ENCODE measurements around the gene INO80E.
"Not testable (repeated sequence)": the region's sequence is repeated elsewhere in the genome, so short reads cannot be mapped to it uniquely, and the experiment has no call there.

INO80E gene

DNA sequence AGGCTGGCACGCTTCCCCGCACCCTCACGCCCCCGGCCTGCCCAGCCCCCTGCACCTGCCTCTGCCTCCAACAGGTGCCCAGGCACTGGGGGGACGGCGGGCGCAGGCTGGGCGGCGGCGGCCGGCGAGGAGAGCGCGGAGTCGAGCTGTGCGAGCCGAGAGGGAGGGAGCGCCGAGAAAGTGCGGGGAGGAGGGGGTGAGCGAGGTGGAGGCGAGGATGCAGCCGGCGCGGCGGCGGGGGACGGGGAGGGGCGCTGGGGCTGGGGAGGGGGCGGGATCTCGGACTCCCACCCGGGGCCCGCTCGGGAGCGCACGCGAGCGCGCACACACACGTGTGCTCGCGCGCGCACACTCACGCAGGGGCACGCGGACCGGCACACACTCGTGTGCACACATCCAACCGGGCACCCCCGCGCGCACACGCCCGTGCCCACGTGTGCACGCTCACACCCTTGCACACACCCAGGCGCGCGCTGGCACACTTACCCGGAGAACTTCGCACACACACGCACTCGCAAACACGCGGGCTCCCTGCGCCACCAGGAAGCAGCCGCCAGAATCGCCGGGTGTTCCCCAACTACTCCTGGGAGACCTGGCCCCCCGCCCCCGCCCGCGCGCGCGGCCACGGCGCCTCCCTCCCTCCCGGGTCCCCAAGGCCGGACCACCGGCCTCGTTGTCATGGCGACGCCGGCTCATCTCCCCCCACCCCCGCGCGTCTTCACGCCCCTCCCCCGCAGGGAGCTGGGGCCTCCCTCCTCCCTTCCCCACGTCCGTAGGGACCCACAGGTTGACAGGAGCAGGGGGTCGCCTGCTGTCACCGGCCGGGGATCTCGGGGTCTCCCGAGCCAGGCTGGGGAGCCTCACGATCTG, 15.0 kb downstream of the INO80E start, which contains the start of gene DOC2A:
TSS of gene DOC2A (minus strand) at position 184 of the 870 bp plus-strand sequence. CDS start 805 bp downstream, outside the sequence.
- DNase-seq, result no peak

DNA sequence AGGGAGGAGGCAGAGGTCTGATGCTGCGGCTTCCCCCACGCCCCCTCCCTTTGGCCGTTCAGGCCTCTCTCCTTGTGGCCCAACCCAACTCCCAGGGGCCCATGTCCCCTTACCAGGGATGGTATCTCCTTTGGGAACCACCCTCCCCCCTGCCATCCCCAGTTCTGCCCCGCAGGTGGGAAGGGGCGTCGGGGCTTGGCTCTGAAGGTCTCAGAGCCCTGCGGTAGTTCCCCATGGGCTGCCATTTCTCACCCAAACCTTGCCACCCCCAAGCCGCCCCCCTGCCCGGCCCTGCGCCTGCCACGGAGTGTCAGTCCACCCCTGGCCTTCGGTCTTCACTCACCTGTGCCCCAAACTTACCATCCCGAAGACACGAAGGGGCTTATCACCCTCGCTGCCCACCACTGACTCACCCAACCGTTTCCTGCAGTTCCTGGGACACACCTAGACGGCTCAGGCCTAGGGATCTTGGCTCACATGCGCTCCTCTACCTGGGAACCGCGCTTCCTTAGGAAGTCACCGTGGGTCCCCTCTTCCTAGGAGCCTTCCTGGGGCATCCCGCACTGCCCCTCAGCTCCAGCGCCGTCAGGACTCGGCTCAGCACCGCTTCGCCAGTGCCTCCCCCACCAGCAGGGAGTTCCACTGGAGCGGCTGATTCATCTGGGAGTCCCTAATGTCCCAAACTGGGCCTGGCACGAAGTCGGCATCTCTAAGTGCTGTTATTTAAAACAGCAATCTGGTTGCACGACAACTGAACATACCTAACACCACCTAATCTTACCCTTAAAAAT, 15.9 kb downstream of the INO80E start:
- DNase-seq, result no peak

DNA sequence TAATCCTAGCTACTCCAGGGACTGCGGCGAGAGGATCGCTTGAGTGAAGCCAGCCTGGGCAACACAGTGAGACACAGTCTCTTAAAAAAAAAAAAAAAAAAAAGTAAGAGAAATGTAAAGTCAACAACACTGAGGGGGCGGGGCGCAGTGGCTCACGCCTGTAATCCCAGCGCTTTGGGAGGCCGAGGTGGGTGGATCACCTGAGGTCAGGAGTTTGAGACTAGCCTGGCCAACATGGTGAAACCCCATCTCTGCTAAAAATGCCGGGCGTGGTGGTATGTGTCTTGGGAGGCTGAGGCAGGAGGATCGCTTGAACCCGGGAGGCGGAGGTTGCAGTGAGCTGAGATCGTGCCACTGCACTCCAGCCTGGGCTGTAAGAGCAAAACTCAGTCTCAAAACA, 16.6 kb downstream of the INO80E start:
- not testable (repeated sequence) for DNase-seq

DNA sequence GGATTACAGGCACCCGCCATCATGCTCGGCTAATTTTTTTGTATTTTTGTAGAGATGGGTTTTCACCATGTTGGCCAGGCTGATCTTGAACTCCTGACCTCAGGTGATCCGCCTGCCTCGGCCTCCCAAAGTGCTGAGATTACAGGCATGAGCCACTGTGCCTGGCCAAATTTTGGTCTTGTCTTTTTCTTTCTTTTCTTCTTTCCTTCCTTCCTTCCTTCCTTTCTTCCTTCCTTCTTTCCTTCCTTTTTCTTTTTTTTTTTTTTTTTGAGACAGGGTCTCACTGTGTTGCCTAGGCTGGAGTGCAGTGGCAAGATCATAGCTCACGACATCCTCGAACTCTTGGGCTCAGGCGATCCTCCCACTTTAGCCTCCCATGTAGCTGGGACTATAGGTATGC, 19.4 kb downstream of the INO80E start:
- DNase-seq, result not testable (repeated sequence)

DNA sequence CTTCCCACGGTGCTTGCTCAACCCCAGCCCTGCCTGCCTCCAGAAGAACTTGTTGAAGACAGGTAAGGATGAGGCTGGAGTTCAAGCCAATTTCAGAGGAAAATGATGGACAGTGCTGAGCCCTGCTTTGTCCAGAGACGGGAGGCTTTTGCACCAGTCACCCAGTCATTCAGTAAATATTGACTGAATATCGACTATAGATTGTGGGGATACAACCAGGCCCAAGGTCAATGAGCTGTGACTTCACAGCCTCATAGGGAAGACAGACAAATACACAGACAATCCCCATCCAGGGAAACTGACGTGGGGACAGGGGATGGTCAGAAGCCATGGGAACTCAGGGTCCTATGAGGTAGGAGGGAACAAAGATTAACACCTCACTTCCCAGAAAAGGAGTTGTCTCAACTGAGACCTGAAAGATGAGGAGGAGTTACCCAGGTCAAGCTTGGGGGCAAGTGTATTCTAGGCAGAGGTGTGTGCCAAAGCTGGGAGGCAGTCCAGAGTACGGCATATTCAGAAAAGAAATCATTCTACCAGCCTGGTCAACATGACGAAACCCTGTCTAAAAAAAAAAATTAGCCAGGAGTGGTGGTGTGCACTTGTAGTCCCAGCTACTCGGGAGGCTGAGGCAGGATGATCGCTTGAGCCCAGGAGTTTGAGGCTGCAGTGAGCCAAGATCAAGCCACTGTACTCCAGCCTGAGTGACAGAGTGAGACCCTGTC, 20.7 kb downstream of the INO80E start:
- no peak for DNase-seq

DNA sequence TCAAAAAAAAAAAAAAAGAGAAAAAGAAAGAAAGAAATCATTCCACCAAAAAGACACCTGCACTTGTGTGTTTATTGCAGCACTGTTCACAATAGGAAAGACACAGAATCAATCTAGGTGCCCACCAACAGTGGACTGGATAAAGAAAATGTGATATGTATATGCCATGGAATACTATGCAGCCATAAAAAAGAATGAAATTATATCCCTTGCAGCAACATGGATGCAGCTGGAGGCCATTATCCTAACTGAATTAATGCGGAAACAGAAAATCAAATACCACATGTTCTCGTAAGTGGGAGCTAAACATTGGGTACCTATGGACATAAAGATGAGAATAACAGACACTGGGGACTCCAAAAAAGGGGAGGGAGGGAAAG, 21.2 kb downstream of the INO80E start:
- no peak for DNase-seq

DNA sequence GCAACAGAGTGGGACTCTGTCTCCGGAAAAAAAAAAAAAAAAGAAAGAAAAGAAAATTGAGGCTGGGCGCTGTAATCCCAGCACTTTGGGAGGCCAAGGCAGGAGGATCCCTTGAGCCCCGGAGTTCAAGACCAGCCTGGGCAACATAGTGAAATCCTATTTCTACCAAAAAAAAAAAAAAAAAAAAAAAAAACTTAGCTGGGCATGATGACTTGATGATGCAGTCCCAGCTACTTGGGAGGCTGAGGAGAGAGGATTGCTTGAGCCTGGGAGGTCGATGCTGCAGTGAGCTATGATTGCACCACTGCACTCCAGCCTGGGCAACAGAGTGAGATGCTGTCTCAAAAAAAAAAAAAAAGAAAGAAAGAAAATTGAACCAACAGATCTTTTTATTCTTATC, 21.9 kb downstream of the INO80E start:
- DNase-seq, result not testable (repeated sequence)

DNA sequence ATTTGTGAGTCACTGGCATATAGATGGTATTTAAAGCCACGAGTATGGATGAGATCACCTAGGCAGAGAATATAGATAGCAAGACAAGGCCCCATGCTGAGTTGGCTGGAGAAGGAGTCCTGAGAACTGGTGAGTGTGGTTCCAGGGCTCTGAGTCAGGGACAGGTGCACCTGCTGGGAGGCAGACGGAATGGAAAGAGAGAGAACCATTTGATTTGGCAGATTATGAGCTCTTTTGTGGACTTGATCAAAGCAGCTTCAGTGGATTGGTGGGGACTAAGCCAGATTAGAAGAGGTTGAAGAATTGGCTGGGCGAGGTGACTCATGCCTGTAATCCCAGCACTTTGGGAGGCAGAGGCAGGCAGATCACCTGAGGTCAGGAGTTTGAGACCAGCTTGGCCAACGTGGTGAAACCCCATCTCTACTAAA, 22.7 kb downstream of the INO80E start:
- no peak for DNase-seq

DNA sequence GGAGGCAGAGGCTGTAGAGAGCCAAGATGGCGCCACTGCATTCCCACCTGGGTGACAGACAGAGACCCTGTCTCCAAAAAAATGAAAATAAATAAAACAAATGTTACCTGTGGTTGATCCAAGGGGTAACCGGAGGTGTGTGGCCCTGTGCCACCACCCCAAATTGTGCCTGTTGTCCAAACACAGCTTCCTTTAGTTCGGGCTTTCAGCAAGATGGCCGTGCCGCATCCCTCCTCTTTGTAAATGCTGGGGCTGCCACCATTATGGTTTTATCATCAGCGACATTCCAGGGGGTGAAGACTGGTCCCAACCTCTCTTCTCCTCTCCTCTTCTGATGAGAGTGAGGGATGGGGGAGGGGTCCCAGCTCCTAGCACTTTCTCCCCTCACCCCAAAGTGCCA, 26.8 kb downstream of the INO80E start, which contains the start of gene C16orf92:
TSS of gene C16orf92 (plus strand) at position 312 of the 400 bp plus-strand sequence. CDS start 143 bp downstream, outside the sequence.
- DNase-seq, result no peak

DNA sequence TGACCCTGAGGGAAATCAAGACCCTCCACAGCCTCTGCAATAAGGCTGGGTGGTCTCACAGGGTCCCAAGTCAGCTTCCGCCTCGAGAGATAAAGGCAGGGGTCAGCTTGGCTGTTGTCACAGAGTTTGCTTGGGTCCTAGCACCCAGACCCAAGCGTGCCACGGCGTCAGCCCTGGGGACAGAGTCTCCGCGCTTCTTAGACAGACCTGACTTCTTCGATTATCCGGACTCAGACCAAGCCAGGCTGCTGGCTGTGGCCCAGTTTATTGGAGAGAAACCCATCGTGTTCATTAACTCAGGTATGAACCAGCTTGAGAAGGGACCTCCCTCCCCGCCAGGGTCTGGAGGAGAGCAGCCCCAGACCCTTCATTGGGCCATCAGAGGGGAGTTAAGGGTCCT, 27.5 kb downstream of the INO80E start:
- no peak for DNase-seq

DNA sequence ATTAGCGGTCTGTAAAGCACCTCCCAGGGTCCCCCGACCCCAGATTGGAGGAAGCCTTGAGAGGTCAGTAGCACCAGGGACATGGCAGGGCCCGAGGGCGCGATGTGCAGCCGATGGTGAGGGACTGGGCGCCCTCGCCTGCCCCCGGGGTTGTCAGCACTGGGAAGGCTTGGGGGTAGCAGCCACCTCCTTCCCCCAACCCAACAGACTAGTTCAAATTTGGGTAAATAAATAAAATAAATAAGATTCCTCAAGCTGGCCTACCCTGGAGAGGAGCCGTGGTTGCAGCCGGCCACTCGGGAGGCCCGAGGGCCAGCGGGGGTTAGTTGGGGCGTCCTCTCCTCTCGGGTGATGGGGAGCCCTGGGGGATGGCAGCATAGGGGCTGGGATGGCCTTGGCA, 28.4 kb downstream of the INO80E start:
- no peak for DNase-seq

DNA sequence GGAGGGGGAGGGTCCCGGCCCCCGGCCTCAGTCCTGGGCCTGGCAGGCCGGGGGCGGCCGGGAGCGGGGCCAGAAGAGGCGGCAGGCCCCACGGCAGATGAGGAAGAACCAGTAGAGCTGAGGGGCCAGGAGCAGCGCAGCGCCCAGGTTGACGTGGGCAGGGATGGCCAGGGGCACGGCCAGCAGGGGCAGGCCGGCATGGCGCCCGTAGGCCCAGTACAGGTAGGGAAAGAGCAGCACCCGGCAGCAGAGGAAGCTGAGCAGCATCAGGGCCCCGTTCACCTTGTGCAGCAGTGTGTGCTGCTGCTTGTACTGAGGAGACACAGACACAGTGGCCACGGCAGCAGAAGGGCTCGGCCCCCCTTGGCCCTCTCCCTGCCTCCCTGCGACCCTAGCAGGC, 29.1 kb downstream of the INO80E start:
- DNase-seq, result no peak

DNA sequence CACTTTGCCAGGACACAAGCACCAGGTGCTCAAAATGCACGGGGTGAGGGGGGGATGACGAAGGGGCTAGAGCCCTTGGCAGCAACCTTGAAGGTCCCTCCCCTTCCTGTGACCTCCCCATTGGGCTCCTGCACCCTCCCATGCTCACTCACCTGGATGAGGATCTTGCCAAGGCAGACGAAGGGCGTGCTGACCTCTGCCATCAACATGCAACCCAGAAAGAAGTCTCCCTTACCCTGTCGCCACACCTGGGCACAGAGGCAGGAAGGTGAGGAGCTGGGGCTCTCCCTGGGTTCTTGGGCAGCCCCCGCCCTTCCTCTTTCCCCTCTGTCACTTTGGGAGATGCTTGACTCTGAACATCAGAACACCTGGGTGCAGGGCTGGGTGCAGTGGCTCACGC, 29.5 kb downstream of the INO80E start:
- no peak for DNase-seq

DNA sequence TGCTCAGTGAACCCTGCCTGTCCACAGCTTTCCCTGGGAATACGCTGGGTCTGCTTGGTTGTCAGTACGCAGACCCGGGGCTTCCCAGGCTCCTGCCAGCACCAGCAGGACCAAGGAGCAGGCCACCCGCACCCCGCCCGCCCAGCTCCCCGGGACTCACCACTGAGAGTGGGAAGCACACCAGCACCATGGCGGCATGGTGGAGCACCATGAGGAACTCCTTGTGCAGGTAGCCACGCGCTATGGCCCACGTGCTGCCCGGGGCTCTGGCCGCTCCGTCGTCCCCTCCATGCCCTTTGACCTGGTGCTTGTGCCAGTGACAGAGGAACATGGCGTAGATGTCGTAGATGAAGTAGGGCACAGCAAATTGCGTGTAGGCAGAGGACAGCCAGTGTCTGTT, 30.4 kb downstream of the INO80E start:
- no peak for DNase-seq

DNA sequence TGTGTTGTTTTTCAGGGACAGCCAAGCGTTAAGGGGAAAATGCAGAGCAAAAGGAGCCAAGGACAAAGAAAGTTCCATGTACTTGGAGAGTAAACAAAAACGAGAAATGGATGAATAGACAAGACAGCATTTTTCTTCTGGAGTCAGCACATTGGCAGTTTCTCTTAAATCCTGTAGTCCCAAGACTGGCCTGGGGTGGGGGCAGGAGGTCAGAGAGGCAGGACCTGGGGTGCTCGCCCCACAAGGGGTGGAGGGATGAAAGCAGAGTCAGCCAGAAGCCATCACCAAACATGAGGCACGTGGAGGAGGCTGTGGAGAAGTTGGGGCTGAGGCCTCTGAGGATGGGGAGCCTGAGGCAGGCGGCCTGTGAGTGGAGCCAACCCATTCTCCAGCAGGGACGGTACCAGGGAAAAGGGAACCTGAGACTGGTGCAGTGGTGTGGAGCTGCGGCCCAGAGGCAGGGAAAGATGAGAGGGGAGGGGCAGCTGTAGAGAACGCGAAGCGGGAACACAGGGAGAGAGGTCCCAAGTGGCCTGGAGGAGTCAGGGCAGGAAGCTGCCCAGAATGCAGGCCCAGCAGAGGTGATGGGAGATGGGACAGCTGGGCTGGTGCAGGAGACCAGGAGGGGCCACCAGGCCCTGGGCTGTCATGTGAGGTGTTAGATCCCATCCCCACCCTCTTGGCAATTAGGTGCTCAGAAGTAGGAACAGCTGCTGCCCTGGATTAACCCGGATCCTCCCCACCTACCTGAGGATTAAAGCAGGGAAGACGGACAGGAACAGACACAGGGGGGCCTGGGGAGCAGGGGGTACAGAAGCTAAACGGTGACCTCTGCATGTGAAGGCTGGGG, 31.8 kb downstream of the INO80E start:
- DNase-seq, result no peak

DNA sequence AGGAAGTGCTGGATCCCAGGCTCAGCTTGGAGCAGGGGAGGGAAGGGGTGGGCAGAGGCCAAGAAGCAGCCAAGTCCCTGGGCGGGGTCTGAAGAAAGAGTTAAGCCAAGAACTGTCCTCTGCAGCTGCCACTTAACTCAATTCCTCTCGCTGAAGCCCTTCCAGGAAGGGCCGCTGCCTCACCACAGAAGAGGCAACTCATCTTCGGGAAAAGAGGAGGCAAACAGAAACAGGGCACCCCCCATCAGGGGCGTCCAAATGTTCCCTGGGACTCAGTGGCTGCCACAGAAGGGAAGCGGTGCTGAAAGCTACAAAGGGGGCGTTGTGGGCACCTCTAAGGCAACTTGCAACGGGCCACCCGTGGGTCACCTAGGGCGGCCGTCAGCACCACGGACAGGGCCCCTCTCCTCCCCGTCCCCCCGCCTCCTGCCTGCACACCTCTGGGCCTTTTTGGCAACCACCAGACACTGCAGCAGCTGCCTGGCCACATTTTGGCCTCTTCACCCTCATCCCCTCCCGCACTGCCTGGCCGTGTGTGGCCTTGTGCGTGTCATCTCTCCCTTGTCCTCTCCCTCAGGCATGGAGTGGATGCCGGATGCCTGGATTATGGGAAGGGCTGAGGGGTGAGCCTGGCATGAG, 32.5 kb downstream of the INO80E start:
- no peak for DNase-seq

DNA sequence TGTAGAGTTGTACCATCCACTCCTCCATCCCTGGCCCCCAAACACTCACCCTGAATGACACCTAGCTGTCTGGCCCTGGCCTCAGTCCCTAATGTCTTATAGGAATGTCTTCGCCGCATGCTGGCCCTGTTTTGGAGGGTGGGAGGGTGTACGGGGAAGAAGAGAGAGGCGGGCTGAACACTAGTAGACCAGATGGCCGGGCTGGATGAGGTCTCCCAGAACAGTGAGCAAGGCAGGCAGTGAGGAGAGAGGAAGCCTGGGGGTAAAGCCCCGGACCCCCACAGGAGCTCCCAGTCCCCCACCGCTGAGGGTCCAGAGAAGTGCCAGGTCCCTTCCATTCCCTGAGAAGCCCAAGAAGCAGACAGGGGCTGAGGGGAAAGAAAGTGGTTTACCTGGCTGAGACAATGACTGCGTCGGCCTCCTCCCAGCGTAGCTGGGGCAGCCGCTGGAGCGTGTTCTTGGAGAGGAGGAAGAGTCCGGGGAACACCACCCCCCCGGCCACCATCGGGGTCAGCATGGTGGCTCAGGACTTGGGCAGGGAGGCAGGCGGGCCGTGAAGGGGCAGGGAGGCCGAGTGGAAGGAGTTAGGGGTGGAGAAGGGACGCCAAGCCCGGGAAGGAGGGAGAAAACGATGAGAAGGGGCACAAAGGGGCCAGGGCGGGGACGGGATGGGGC, 34.1 kb downstream of the INO80E start:
- DNase-seq, result no peak

DNA sequence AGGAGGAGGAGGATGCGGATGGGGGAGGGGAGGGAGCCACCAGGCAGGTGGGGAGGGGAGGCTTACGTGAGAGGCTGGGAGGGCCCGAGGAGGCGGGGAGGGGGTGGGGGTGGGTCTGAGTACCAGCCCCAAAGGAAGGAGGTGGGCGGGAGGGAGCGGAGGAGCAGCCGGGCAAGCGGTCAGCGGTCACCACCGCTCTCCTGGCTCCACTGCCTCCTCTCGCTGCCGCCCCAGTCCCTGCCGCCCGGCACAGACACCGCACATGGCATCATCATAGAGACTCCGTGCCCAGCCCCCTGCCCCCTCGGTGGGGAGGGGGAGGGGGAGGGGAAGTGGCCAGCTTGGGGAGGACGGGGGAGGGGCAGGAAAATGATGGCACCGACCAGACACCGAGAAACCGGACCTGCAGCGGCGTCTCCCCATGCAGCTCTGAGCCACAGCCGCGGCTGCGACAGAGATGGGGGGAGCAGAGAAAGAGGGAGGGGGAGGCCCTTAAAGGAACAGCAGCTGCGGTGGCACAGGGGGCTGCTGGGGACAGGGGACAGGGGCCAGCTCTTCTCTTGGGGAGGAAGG, 34.9 kb downstream of the INO80E start, which contains the start of gene TLCD3B:
TSS of gene TLCD3B (minus strand) at position 431 of the 573 bp plus-strand sequence. CDS start 744 bp downstream, outside the sequence.
- DNase-seq, result no peak

DNA sequence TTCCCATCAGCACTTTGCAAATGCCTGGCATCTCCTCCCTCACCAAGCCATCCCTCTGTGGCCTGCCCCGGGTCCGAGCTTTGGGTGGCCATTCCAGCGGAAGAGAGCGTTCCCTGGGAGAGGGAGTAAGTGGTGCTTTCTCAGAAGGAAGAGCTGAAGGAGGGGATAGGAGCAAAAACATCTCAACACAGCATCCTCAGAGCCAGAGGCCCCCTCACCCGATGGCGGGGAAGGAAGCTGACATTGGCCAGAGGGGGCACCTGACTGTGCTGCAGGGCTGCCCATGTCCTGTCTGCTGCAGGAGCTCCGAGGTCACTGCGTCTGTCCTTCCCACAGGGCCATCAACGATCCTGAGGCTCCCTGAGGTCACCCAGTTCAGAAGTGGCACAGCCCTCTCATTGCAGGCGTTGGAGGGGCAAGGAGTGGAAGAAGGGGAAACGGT, 35.5 kb downstream of the INO80E start:
- DNase-seq, result no peak

DNA sequence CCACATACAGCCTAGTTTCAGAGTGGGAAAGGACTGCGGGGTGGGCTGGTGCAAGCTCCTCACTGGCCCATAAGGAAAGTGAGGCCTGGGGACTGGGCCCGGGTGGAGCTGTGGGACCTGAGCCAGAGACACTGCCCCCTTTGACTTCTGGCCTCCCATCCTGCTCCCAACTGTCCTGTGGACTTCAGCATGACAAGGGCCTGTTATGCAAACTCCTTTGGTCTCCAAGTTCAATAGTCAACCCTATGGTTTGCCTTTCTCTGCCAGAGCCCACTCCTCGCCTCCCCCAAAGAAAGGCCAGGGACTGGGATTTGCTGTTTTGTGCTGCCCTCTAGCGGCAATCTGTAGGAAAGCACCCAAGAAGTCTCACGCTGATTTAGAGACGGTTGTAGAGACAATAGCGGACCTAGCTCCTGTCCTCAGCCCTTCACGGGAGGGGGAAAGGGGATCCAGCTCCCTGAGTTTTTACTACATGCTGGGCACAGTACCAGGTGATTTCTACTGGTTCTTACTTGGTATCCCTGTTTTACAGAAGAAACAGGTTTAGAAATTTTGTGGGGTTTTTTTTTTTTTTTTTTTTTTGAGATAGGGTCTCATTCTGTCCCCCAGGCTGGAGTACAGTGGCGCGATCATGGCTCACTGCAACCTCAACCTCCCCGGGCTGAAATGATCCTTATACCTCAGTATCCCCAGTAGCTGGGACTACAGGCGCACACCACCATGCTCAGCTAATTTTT, 36.2 kb downstream of the INO80E start:
- DNase-seq, result peak; percentile 35
